GM06990 (cell line): ENCODE measurements around the gene MRAP.

Source experiments
- DNase-seq: peaks from one replicate; pipeline ENCODE4 v3.0.0-alpha.2; 2011; ENCODE audit not compliant: insufficient read length; ENCODE audit errors: extremely low read depth
- H3K27me3 ChIP-seq: replicated peaks from 2 replicates; pipeline ENCODE4 v1.6.0; 2011; ENCODE audit warnings: low read length; ENCODE audit not compliant: control insufficient read depth, insufficient read depth
- H3K36me3 ChIP-seq: 2 replicates; pipeline ENCODE4 v1.5.1; 2011; ENCODE audit warnings: low read length; ENCODE audit not compliant: control insufficient read depth, insufficient read depth
- H3K4me3 ChIP-seq: replicated peaks from 2 replicates; pipeline ENCODE4 v1.5.1; 2011; ENCODE audit warnings: low read depth, mild to moderate bottlenecking, control low read depth, low read length
- CTCF ChIP-seq: IDR thresholded peaks from 2 replicates; pipeline ENCODE4 v1.5.1; 2011; ENCODE audit warnings: low read length, control low read depth, mild to moderate bottlenecking, inconsistent platforms; ENCODE audit not compliant: insufficient read depth, poor library complexity, severe bottlenecking

Gene MRAP

DNA sequence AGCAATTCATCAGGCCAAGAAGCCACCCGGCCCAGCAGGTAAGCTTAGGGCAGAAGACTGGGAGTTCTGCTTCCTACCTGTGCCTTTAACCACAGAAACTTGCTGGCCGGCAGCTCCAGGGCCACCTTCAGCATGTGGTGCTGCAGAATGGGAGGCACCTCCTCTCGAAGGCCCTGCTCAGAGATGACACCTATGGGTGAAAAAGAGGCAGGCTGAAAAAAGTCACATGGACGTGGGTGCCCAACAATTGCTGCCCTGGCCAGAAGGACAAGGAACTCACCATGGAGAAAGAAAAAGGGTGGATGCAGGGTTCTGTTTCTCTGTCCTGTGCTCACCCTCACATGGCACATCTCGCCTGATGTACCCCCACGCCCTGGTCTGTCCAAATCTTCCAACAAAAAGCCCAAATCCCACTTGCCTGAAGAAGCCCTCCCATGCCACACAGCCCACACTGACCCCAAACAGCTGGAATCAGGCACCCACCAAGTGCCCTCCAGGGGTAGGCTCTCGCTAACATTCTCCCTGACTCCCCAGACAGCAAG lies 61.1 kb downstream of the MRAP start:
- peak; percentile 37 for TF ChIP-seq CTCF
- no peaks in the 10 kb centered on the region for H3K27me3 ChIP-seq
- H3K4me3 ChIP-seq, result no peak overlapping the region
- no peak for DNase-seq
- peaks cover 33% of the 10 kb centered on the region for H3K36me3 ChIP-seq

- peaks cover 36% of the 10 kb centered on the region for H3K36me3 ChIP-seq
- no peak for TF ChIP-seq CTCF
- no peaks in the 10 kb centered on the region for H3K27me3 ChIP-seq
- DNase-seq, result no peak
- H3K4me3 ChIP-seq, result no peak overlapping the region
Observed at GRCh38 chr21:32360401-32360975, 61.8 kb downstream of the MRAP start.
